NCI-H146 treated with DMSO at 0.1 percent for 48 hours (cell line): ENCODE data around the gene UBXN4.
A peak's percentile ranks its signal among the peaks of the same experiment; 100 is the strongest.
"Not testable (repeated sequence)": the region's sequence is repeated elsewhere in the genome, so short reads cannot be mapped to it uniquely, and the experiment has no call there.

Experiments
- DNase-seq: peaks from one replicate; lab custom pipeline; 2025; ENCODE audit not compliant: unreplicated experiment; lab: John Stamatoyannopoulos, UW

The UBXN4 gene

DNA sequence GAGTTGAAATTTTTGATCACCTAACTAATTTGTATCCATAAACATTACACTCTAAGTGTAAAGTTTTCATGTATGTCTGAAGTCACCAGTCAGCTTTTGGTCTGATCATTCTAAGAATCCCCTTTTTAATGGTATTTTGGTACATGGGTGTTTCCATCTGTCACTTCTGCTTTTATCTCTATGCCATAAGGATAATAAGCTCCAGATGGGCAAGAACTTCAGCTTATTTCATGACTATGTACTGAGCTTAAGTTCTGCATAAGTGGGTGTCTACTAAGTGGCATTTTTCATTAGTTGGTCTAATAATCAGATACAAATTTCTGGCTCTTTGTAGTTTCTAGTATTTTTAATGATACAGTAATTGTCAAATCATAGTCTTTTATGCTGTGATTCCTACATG, 20.4 kb downstream of the UBXN4 start:
- no peak for DNase-seq

DNA sequence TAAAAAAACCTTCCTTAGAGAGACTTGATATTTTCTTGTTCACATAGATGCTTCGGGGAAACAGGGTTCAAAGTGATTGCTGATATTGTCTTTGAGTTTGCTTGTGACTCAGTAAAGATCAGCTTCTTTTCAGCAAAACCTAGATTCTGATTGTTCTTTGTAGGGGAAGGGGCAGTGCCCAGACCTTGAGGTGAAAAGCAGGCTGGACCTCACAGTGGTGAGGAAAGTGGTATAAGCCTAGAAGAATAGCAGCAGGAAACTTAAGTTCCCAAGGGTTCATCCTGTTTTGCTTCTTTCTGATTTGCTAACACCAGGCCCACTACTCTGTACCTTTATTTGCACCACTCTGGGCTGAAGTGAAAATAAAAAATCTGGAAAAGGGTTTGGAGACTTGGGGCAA, 20.9 kb downstream of the UBXN4 start:
- no peak for DNase-seq

DNA sequence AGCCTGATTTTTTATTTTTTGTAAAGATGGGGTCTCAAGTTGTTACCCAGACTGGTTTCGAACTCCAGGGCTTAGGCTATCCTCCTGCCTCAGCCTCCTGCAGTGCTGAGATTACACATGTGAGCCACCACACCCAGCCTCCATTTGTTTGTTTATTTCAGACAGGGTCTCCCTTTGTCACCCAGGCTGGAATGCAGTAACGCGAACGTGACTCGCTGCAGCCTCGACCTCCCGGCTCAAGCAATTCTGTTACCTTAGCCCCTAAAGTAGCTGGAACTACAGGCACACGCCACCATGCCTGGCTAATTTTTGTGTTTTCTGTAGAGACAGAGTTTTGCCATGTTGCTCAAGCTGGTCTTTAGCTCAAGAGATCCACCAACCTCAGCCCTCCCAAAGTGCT, 27.2 kb downstream of the UBXN4 start:
- no peak for DNase-seq

DNA sequence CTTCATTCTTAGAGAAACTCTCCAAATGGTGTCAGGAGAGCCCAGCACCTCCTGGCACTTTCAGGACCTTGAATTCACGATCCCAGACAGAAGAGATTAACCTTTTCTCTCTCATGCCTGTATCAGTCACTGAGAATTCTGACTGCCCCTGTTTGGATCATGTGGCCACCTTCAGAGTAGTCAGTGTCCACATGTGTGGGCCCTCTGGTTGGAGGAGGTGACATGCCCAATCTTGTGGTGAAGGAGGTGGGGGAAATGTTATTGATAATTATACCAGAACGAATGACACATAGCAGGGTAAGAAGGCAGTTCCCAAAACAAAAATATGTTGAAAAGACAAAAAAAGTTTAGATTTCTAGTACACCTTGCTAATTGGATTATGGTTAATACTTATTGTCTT, 31.7 kb downstream of the UBXN4 start:
- no peak for DNase-seq

DNA sequence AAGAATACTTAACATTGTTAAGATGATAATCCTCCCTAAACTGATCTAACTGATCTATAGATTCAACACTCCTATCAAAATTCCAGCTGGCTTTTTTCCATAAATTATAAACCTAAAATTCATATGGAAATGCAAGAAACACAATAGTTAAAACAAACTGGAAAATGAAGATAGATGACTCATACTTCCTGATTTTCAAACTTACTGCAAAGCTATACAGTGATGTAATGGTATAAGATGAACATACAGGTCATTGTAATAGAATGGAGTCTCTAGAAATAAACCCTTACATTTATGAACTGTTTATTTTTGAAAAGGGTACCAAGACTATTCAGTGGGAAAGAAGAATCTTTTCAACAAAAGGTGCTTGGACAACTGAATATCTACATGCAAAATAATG, 32.3 kb downstream of the UBXN4 start:
- no peak for DNase-seq

DNA sequence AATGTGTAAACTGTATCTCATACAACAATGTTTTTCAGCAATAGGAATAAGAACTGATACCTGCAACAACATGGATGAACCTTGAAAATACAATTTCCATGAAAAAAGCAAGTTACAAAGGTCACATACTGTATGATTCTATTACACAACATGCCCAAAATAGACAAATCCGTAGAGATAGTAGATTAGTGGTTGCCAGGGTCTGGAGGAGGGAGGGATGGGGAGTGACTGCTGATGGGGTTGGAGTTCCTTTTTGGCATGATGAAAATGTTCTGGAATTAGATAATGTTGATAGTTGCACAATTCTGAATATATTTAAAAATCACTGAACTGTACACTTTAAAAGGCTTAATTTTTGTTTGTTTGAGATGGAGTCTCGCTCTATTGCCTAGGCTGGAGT, 33.8 kb downstream of the UBXN4 start:
- no peak for DNase-seq

DNA sequence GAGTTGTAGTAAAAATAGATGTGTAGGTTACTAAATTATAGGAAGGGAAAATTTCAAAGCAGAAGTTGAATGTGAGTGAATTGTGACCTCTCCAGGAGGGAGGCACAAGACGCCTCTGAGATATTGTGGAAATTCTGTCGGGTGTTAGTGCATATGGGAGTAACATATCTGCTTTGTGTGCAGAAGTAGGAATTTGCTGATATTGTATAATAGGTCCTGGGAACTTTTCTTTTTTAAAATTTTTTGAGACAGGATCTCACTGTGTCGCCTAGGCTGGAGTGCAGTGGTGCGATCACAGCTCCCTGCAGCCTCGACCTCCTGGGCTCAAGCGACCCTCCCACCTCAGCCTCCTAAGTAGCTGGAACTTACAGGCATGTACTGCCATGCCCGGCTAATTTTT, 34.7 kb downstream of the UBXN4 start:
- DNase-seq, result no peak

DNA sequence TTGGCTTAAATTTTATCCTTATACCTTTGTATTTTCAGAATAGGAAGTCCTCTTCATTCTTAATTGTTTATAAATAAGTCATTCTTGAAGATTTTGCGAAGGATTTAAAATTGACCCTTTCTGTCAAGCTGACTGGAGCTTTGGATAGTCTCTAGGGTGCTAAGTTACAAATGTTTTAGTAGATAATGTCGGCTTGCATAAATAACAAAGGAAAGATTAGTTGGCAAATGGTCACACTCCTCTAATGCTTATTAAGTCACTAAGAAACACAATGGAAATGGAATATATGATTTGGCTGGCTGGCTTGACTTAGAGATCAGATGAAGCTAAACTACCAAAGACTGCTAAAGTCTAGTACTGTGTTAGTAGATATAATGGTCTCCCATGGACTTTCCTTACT, 40.6 kb downstream of the UBXN4 start:
- no peak for DNase-seq

DNA sequence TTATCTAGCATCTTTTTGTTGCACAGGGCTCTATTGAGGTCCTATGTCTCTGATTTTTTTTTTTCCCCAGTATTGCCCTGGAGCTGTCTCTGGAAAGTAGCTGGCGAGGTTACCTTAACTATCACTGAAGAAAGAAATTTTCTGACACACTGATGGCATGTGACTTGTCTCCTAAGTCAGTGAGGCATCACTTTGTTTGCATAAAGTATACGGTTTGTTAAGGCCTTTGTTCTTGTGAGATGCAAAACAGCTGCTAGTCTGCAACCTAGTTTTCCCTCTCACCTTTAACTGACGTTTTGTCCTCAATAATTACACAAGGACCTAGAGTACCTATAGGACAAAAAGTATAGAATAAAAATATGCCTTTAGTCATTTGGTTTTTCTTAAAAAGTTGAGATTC, 41.8 kb downstream of the UBXN4 start:
- DNase-seq, result no peak

DNA sequence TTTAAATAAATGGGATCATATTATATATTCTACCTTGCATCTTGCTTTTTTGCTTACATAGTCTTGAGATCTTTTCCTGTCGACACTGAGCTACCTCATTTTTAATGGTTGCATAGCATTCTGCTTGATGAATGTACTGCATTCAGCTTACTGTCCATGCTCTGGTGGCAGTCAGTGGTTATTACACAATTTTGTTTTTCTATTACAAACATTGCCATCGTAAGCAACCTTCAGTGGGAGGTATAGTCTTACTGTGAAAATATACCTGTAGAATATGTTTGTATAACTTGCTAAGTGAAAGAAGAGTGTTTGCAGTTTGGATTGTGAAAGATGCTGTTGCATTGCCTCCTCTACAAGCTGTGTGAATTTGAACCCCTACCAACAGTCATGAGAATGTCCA, 43.4 kb downstream of the UBXN4 start:
- DNase-seq, result no peak

DNA sequence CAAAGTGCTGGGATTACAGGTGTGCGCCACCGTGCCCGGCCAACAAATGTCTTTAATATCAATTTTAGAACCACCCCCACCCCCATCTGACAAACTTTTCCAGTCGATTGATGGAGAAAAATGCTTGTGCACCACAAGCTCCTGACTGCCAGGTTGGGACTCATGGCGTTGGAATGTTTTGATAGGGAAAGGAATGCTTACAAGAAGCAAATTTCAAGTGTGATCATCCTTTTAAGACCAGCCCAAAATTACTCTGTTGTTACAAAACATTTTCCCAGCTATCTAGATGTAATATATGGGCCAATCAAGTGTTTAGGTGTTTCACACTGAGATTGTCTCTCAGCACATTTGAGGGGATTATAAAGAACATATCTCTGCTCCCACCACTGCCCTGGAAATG, 45.2 kb downstream of the UBXN4 start:
- no peak for DNase-seq

DNA sequence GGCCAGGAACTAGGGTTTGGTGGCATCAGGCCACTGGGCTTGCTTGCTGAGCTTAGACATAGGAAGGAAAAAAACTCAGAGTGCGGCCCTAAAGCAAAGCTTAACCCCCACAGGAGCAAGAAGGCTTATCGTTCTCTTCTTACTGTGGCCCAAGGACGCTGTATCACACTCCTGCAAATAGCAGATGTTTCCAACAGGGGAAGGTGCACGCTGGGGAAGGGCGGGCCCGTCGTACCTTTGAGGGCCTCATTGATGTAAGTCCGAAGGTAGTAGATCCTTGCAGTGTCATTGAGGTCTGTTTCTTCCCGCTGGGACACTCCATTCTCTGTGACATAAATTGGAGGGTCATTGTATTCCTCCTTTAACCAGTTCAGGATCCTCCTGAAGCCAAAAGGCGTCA, 48.8 kb downstream of the UBXN4 start:
- DNase-seq, result no peak

DNA sequence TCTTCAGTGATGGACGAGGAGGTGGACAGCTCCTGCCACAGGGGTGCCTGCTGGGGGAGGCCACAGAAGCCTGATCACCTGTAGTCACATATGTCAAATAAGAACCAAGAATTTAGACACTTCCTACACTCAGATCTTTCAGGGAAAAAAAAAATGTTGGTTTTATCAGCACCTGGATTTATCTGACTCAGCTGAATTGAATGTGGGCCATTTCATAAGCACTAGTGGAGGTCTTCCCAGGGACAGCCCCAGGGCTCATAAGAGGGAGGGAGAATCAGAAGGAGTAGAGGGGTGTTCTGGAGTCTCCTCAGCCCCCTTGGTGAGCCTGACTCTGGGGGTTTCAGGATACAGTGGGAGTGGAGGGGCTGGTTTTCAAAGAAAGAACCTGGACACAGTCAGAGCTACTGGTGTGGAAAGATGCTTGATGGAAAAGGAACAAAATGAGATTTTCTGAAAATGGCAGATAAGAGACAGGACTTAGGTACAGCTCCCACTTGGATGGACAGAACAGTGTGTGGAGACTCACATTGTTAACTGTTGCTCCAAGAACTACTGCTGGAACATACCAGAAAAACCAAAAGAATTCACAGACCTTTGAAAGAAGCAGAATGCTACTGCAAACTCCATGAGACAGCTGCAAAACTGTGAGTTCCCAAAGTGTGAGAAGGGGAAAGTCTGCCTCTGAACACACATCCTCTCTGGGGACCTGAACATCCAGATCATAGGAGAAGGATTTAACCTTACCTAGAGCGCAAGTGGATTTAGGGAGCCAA, 49.9 kb downstream of the UBXN4 start:
- DNase-seq, result no peak

DNA sequence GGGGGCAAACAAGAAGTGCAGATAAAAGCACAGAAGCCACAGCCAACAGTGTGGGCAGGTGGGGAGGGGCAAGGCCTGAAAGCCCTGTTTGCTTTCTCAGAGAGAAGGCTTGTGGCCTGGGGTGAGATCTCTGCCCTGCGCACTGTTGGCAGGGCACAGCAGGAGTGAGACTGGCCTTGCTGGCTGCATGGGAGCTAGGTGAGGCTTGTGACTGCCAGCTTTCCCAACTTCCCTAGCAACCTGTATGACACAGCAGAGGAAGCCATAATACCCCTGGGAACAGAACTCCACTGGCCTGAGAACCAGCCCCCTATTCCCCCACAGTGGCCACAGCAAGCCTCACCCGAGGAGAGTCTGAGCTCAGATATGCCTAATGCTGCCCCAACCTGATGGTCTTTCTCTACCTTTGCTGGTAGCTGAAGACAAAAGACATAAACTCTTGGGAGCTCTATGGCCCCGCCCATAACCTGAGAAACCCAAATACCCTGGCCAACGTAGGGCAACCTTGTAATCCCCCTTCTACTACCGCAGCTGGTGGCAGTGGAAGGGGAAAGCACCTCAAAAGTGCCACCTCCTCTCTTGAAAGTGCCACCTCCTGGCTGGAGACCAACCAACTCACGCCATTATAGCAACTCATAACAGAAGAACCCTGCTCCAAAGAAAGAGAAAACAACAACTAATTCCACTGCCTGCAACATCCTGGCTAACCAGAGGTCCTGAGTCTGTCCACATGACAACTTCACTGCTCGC, 50.9 kb downstream of the UBXN4 start:
- no peak for DNase-seq

DNA sequence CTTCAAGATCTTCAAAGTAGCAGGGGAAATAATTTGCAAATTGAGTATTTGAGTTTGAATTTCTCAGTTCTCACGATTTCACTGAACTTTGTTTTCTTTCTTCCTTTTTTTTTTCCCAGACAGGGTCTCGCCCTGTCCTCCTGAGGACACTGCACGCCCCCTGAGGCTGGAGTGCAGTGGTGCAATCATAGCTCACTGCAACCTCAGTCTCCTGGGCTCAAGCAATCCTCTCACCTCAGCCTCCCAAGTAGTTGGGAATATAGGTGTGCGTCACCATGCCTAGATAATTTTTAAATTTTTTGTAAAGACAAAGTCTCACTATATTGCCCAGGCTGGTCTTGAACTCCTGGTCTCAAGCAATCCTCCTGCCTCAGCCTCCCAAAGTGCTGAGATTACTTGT, 54.0 kb downstream of the UBXN4 start:
- DNase-seq, result not testable (repeated sequence)

DNA sequence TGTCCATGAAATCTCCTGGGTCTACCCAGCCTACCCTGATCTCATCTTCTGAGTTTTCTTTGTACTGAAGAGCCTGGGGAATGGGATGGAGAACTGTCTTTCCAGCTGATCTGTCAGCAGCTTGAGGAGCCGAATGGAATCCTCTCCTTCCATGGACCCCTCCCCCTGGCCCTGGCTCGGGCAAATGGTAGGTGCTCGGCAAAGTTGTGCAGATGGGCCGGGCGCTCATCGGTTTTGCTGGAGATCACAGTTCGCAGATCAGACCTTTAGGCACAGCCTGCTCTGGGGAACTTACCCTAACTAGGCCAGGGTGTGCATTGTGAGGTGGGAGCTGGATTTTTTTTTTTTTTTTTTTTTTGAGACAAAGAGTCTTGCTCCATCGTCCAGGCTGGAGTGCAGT, 55.0 kb downstream of the UBXN4 start:
- DNase-seq, result no peak

DNA sequence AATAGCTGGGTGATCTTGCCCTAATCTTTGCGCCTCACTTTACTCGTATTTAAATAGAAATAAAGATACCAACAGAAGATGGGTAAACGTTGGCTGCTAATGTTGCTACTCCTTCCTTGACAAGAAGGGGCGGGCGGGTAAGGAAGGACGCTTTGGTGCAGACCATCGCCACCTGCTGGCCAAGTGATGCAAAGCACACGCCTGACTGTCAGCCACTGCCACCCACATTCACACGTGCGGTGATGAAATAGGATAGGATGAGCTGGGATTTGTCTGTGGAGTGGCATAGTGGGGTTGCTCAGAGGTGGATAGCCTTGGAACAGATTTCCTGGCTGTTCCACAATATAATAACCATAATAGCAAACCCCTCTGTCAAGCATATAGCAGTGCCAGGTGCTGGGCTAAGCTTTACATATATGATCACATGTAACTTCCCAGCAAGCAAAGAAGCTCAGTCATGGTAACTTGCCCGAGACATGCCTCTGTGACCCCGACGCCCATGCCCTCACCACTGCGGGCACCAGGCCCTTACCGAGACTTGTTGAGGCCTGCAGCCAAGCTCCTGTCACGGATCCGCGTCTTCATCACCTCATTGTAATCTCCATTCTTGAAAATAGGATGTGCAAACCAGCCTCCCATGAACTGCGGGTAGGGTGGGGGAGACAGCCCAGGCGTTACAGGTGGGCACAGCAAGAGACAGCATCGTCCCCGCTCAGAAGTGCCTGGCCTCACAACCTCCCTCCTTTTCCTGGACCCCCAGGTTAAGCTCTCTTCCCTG, 56.0 kb downstream of the UBXN4 start:
- peak; percentile 65 for DNase-seq

DNA sequence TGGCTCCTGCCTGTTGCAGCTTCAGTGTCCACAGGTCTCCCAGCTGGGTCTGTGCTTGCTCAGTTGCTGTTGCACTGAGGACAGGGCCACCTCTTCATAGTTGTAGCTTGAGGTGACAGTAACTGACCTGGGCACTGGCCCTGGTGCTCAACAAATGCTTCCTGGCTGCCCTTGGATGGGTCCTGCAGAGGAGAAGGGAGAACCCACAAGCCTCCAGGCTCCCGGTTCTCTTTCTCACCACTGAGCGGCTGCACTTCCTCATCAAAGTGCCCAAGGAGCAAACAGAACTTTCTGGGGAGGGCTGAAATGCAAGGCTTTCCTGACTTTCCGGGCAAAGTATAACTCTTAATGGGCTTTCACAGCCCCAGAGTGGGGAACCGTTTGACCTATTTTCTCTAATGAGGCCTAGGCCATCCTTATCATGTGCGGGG, 56.6 kb downstream of the UBXN4 start:
- no peak for DNase-seq

DNA sequence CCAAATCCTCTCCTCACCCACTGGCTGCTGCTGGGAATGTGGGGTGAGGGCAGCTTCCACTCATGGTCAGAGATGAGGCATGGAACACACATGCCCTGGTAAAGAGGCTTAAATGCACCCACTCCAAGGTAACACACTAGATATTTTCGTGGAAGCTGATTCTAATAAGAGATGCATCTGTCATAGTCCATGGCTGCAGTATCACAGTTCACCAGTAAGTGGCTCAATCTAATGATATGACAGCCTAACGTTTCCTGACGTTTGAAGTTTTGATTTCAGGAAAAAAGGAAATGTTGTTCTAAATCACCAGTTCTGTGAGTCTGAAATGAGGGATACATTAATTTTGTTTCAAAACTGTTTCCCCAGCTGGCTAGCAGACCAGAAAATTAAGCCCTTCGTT, 57.1 kb downstream of the UBXN4 start:
- DNase-seq, result no peak

DNA sequence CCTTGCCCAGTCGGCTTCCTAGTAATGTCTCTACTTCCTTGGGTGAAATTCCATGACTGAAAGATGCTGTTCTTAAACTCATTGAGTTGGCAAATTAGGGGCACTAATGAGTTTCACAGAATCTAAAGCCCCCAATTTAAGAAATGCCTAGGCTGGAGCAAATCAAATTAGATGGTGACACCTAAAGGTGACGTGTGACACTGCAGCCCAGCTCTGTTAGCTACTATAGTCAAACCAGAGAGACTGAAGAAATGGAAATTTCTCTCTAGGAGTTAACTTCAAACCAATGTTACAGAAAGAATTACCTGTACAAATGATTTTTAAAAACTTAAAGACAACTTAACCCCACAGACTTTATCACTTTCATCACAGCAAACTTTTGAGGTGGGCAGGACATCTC, 58.1 kb downstream of the UBXN4 start:
- DNase-seq, result no peak

DNA sequence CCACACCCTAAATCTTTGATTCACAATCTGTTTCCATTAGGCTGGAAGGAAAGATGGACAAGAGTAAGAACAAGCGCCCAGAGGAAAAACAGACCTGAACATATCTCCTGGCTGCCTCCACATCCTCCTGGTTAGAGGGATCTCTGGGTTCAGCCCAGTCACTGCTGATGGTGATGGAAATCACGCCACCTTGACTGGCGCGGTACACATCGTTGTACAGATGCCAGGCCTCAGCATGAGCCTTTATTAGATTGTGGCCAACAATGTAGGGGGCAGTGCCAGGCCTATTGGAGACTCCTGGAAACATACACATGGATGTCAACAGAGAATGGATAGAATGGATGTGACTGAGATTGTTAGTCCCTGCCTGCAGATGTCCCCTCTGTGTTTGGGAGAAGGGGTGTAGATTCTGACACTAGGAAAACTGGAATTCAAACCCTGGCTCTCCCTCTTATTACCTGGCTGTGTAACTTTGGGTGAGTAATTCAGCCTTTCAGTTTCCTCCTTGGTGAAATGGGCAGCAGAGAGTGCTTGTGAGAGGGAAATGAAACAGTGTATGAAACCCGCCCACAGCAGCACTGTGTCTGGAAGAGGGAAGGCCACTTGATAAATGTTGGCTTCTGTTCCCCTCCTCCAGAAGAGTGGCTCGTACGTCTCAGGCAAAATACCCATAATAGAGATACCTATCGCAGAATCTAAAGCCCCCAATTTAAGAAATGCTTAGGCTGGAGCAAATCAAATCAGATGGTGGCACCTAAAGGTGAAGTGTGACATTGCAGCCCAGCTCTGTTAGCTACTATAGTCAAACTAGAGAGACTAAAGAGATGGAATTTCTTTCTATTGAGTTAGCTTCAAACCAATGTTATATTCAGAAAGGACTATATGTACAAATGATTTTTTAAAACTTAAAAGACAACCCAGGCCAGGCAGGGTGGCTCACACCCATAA, 59.1 kb downstream of the UBXN4 start:
- no peak for DNase-seq
